GM12864 (cell line): ENCODE data around the gene FIGN.

Experiments used
- DNase-seq: peaks from one replicate; pipeline ENCODE4 v3.0.0-alpha.2; 2011; ENCODE audit warnings: low read depth
- H3K4me3 ChIP-seq: 2 replicates; pipeline ENCODE4 v1.5.1; 2011; ENCODE audit warnings: mild to moderate bottlenecking, low read depth, low read length, control low read depth
- TF ChIP-seq, protein P1 (sequence below): IDR thresholded peaks from 2 replicates; pipeline ENCODE4 v1.5.1; 2011; ENCODE audit warnings: low read depth, mild to moderate bottlenecking, moderate library complexity, low read length, control low read depth, inconsistent platforms; ENCODE audit errors: missing control alignments

FIGN gene

DNA sequence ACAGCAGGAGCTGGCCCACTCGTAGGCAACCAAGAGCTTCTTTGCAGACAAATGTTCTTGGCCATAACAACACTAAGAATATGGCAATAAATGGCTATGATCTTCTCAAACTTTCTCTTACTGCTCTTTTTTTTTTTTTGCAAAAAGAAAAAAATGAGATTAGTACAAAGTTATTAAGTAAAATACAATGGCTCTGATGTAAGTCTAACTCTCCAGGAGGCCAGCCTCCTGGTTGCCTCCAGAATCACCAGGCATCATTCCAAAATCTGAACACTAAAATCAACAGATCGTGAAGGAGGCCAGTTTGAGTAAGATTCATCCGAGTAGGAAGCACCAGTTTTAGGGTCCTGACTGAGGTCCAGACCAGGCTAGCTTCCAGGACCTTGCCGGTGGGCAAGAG is 20.8 kb upstream of the FIGN start:
- H3K4me3 ChIP-seq: no peak overlapping the region
- DNase-seq: no peak
- TF ChIP-seq, protein P1, sequence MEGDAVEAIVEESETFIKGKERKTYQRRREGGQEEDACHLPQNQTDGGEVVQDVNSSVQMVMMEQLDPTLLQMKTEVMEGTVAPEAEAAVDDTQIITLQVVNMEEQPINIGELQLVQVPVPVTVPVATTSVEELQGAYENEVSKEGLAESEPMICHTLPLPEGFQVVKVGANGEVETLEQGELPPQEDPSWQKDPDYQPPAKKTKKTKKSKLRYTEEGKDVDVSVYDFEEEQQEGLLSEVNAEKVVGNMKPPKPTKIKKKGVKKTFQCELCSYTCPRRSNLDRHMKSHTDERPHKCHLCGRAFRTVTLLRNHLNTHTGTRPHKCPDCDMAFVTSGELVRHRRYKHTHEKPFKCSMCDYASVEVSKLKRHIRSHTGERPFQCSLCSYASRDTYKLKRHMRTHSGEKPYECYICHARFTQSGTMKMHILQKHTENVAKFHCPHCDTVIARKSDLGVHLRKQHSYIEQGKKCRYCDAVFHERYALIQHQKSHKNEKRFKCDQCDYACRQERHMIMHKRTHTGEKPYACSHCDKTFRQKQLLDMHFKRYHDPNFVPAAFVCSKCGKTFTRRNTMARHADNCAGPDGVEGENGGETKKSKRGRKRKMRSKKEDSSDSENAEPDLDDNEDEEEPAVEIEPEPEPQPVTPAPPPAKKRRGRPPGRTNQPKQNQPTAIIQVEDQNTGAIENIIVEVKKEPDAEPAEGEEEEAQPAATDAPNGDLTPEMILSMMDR: no peak

DNA sequence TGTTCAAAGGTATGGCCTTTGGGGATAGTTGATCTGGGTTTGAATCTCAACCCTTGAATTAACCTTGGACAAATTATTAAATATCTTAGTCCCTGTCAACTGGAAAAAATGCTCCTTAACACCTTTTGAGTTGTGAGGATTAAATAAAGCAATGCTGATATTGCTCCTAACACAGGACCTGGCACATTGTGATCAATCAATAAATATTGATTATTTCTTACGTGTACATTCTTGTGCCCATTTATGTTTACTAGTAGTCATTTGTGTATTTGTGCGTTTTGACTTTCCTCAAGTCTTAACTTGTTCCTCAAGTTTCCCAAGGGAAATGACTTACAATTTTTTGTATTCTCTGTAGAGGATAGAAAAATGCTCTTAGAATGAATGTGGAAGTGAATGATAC is 19.6 kb upstream of the FIGN start:
- no peak for DNase-seq
- no peak overlapping the region for H3K4me3 ChIP-seq
- TF ChIP-seq, protein P1: no peak

DNA sequence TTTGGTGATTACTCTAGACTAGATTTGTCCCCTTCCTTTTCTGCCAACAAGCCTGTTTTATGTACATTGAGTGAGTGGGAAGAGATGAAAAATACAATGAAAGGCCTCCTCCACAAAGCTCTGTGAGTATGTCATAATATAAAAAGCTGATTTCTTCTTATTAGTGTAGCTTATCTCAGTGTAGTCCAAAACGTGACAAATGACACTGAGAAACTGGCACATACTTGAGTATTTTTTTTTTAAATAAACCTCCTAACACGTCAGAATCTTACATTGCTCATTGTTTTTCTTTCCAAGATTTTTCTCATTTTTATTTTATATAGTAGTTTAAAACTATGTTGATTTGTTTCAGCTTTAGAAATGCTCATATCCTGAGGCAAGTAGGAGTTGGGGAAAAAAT is 17.9 kb upstream of the FIGN start:
- no peak overlapping the region for H3K4me3 ChIP-seq
- TF ChIP-seq, protein P1: no peak
- no peak for DNase-seq

DNA sequence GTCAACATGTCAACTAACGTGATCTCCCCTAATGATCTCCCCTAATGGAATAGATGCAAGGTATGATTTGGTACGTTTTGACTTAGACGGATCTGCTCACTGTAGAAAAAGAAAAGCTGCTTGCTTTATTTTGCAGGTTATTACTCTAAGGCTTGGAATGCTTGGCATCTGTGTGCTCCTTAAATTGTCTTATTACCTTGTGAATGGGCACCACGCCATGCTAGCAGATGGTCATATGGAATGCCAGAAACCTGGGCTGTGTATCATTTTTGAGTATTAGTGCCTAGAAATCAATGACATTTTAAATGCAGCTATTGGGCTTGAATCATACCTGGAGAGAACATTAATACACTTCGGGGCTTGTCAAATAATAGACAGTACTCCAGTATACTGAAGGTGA is 16.5 kb upstream of the FIGN start:
- TF ChIP-seq, protein P1: no peak
- no peak for DNase-seq
- no peak overlapping the region for H3K4me3 ChIP-seq

DNA sequence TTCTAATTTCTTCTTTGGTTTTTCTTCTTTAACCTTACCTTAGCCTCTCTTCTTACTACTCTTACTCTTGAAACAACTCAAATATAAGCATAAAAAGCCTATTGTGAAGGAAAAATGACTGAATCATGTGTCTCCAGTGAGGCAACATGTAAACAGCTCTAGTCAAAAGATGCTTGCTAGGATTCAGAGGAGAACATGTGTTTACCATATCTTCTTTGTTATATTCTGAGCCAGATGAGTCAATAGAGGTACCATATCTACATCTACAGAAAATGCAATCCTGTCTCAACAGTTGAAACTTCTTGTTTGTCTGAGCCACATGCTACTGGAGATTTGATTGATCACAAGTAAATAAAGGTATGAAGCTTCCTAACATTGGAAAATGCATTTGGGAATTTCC is 15.9 kb upstream of the FIGN start:
- no peak for DNase-seq
- TF ChIP-seq, protein P1: no peak

DNA sequence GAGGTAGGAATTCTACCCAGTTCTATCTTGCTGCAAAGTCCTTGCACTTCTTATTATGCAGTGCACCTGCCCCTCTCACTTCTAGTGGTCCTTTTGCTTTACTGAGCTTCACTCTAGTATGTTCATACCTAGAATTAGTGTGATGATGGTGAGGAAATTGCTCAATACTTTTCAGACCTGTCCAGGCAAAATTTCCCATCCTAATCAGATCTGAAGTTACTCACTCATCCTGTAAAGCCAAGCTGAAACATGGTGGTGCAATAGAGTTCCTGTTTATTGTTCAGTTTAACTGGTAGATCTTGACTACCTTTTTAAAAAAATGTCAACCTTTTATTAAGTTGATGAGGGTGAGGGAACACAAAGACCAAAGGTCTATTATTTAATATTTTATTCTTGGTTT is 12.6 kb upstream of the FIGN start:
- no peak overlapping the region for H3K4me3 ChIP-seq
- DNase-seq: no peak
- TF ChIP-seq, protein P1: no peak

More for the DNA sequence above, 15.9 kb upstream of the FIGN start:
- H3K4me3 ChIP-seq: no peak overlapping the region

DNA sequence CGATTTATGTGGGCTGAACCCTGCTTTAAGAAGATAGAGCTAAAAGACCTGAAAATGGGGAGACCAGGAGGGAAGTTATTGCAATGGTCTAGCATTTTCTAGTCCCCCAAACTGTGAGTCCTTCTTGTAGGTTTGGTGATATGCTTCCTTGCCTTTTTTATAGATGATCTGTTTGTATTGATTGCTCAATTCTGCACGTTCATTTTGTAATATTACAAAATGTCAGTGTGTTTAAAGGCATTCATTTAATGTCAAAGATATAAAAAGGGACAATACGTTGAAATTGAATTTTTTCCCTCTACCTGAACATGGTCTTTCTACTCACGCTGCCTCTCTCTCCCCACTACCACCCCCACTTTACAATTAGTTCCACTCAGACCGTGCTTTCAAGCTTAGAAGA is 5.6 kb upstream of the FIGN start:
- TF ChIP-seq, protein P1: no peak
- H3K4me3 ChIP-seq: no peak overlapping the region
- no peak for DNase-seq
